Karpas-422 (cell line): ENCODE measurements around the gene GRK5. TPM values are rescaled to one million over a fixed set of nuclear protein-coding genes. Genes with fewer than 3 reads are reported as not detected.

Source experiments
- DNase-seq: peaks from one replicate; pipeline ENCODE4 v3.0.0-alpha.2; 2015
- H2AFZ ChIP-seq: fragments of 200-600 bp; sonication (generic); 2 replicates; pipeline ENCODE4 v1.6.1; 2014; ENCODE audit warnings: antibody characterized with exemption, low read length, mixed read lengths
- H3K27ac ChIP-seq: fragments of 200-600 bp; sonication (generic); 2 replicates; pipeline ENCODE4 v1.5.1; 2014; ENCODE audit warnings: mild to moderate bottlenecking, low read length, moderate library complexity
- H3K27me3 ChIP-seq: fragments of 200-600 bp; sonication (generic); 2 replicates; pipeline ENCODE4 v1.6.1; 2014; ENCODE audit warnings: low read length, mixed read lengths
- H3K36me3 ChIP-seq: fragments of 200-600 bp; sonication (generic); 2 replicates; pipeline ENCODE4 v1.6.1; 2014; ENCODE audit warnings: low read length, mixed read lengths; ENCODE audit not compliant: insufficient read depth
- H3K4me1 ChIP-seq: fragments of 200-600 bp; sonication (generic); 2 replicates; pipeline ENCODE4 v1.6.1; 2014; ENCODE audit warnings: mild to moderate bottlenecking, low read length, mixed read lengths
- H3K4me2 ChIP-seq: fragments of 200-600 bp; sonication (generic); 2 replicates; pipeline ENCODE4 v1.6.1; 2014; ENCODE audit warnings: low read length, low read depth, mild to moderate bottlenecking; ENCODE audit not compliant: poor library complexity, severe bottlenecking
- H3K4me3 ChIP-seq: fragments of 200-600 bp; sonication (generic); 2 replicates; pipeline ENCODE4 v1.5.1; 2014; ENCODE audit warnings: mild to moderate bottlenecking, antibody characterized with exemption, low read length, mixed read lengths
- H3K79me2 ChIP-seq: fragments of 200-600 bp; sonication (generic); 2 replicates; pipeline ENCODE4 v1.6.1; 2014; ENCODE audit warnings: mild to moderate bottlenecking, low read length, mixed read lengths
- H3K9ac ChIP-seq: fragments of 200-600 bp; sonication (generic); 2 replicates; pipeline ENCODE4 v1.6.0; 2014; ENCODE audit warnings: low read length
- H3K9me2 ChIP-seq: fragments of 200-600 bp; sonication (generic), shearing (Covaris generic); replicated peaks from 2 replicates; pipeline ENCODE4 v1.6.0; 2014; ENCODE audit warnings: mild to moderate bottlenecking, low read length, moderate library complexity; ENCODE audit not compliant: insufficient read depth
- H3K9me3 ChIP-seq: fragments of 300-700, 200-600 bp; sonication (generic); 2 replicates; pipeline ENCODE4 v1.6.1; 2014; ENCODE audit warnings: low read length, mixed read lengths
- H4K20me1 ChIP-seq: fragments of 200-600 bp; sonication (generic); 2 replicates; pipeline ENCODE4 v1.6.1; 2014; ENCODE audit warnings: mild to moderate bottlenecking, antibody characterized with exemption, low read length, low read depth; ENCODE audit not compliant: insufficient read depth
- total RNA-seq: library from RNA; depleted of rRNA; stranded (reverse); fragments of >200 nt; shearing (Covaris generic); gene quantifications from 2 replicates; pipeline ENCODE4 v1.2.3, GENCODE V29; 2014; ENCODE audit warnings: low replicate concordance

GRK5 gene
- total RNA-seq, 1 experiment from 2014 or later = 4.5 TPM

DNA sequence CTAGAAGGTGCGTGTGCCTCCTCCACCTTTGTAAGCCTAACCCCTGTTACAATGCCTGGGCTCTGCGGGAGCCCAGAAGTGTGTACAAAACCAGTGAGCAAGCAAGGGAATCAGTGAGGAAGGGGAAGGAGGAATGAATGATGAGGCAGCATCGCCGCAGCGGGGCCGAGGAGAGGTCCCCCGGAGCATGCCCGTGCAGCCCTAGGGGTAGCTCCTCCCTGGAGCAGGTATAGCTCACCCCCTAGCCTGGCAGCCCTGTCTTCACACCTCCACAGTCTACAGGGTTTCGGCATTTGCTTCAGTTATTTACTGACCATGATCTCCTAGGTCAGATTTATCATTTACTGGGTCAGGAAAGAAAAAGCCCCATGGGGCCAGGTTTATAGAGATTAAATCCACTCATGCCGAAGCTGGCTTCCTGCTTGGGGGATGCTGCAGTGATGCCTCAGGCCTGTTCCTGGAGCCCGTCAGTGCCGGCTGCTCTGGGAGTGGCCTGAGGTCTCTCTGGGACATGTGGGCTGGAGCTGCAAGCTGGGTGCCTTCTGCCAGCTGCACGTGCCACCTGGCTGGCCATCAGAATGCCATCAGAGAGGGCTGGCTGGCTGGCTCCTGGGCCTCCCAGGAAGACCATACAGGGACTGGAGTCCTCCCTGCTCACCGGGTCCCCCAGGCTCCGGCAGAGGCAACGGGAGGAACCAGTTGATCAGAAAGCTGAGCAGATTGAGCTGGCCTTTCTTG is 138.9 kb downstream of the GRK5 start:
- Histone ChIP-seq H3K9ac (no peak overlapping the region), H3K79me2 (no peaks in the 10 kb centered on the region), H3K36me3 (no peaks in the 10 kb centered on the region), H3K27me3 (no peaks in the 10 kb centered on the region), H3K4me3 (no peak overlapping the region), H3K4me1 (no peaks in the 10 kb centered on the region), H3K9me3 (no peaks in the 10 kb centered on the region), H3K27ac (no peak overlapping the region), H2AFZ (no peak overlapping the region), H3K4me2 (no peak overlapping the region), H4K20me1 (peaks cover 9% of the 10 kb centered on the region; the same call in 1 of the 2 replicates), H3K9me2 (no peaks in the 10 kb centered on the region)
- no peak for DNase-seq

DNA sequence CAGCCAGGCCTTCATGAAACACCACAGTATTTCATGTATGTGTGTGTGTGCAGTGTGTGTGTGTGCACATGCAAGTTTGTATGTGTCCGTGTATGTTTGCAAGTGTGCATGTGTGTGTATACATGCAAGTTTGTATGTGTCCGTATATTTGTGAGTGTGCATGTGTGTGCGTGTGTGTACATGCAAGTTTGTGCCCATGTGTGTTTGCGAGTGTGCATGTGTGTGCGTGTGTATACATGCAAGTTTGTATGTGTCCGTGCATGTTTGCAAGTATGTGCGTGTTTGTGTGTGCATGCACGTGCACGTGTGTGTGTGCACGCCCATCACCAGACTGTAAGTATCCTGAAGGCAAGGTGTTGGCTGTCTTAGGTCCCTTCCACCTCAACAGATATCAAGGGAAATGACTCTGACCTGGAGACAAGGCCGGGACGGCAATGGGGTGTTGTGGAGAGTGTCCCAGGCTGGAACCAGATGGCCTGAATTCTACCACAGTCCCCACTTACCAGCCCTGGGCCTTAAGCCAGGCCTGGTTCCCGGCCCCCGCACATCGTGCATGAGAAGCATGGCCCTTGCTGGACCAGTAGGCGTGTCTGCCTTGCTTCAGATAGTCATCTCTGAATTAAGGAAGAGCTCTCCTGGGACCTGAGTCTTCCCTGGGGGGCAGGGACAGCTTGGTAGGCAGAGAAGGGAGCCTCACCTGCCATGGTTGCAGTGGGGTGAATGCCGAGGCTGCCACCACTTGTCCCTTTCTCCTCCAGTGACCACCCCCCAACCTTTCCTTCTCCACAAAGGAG is 140.0 kb downstream of the GRK5 start:
- Histone ChIP-seq H3K79me2 (no peaks in the 10 kb centered on the region), H3K36me3 (no peaks in the 10 kb centered on the region; the same call in 1 of the 2 replicates), H3K4me1 (no peaks in the 10 kb centered on the region), H3K27me3 (no peaks in the 10 kb centered on the region), H4K20me1 (0 out of 2 replicates have a peak, but pooled peaks cover 7% of the 10 kb centered on the region), H3K9me2 (no peaks in the 10 kb centered on the region), H3K4me3 (no peak overlapping the region), H3K9me3 (no peaks in the 10 kb centered on the region), H3K9ac (no peak overlapping the region), H3K4me2 (no peak overlapping the region), H2AFZ (no peak overlapping the region), H3K27ac (no peak overlapping the region)
- DNase-seq = no peak

DNA sequence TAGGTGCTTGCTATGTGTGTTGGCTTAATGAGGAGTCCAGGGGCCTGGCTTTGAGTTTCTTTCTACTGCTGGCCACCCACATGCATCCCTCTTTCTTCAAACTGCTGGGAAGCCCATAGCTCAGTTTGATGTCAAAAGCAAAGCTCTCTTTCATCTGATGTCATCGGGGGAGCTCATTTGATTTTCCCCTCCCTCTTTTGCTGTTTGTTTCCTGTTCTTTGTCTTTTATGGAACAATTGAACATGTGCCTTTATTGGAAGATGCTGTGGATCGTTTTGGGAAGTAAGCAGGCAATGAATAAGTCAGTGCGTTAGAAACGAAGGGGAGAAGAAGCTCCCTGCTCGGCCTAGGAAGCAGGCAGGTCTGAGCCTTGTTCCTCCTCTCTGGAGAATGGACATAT is 140.7 kb downstream of the GRK5 start:
- Histone ChIP-seq H3K9me3 (no peaks in the 10 kb centered on the region), H3K9ac (no peak overlapping the region), H3K27ac (no peak overlapping the region), H3K4me3 (no peak overlapping the region), H3K36me3 (no peaks in the 10 kb centered on the region; the same call in 1 of the 2 replicates), H3K79me2 (no peaks in the 10 kb centered on the region), H3K9me2 (no peaks in the 10 kb centered on the region), H3K27me3 (no peaks in the 10 kb centered on the region), H4K20me1 (0 out of 2 replicates have a peak, but pooled peaks cover 7% of the 10 kb centered on the region), H3K4me2 (no peak overlapping the region), H3K4me1 (no peaks in the 10 kb centered on the region), H2AFZ (no peak overlapping the region)
- DNase-seq = no peak

DNA sequence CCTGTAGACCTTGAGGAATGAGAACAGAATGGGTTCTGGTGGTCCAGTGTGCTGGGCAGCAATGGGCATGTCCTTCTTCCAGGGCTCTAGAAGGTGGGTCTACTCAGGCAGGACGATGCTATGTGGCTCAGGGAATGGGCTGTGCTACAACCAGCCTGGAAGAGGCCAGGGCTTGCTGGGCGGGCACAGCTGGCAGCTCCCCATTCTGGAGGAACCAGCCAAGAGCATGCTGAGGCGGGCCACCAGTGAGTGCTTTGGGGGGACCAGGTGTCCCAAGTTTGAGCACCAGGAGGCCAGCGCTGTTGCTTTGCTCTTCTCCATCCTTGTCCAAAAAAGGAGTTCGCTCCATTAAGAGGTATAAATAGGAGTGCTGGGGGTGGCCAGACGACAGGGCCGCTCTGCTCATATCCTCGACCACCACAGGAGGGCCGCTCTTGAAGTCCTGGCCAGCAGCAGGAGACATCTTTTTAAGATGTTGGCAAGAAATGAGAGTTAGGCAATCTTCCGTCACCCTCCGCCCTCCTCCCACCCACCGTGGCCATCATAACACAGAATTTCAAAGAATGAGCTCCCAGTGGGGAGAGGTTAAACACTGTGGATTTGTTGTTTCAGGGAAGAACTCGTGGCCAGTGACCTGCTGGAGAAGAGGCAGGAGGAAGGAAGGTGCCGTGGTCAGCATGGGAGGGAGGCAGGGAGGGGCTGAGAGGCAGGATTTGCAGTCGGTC is 141.3 kb downstream of the GRK5 start:
- Histone ChIP-seq H3K27me3 (no peaks in the 10 kb centered on the region), H3K9me2 (no peaks in the 10 kb centered on the region), H3K4me2 (no peak overlapping the region), H3K79me2 (no peaks in the 10 kb centered on the region), H3K4me3 (no peak overlapping the region), H3K36me3 (no peaks in the 10 kb centered on the region; the same call in 1 of the 2 replicates), H3K9ac (no peak overlapping the region), H3K4me1 (no peaks in the 10 kb centered on the region), H2AFZ (no peak overlapping the region), H3K27ac (no peak overlapping the region), H4K20me1 (0 out of 2 replicates have a peak, but pooled peaks cover 7% of the 10 kb centered on the region), H3K9me3 (no peaks in the 10 kb centered on the region)
- no peak for DNase-seq

DNA sequence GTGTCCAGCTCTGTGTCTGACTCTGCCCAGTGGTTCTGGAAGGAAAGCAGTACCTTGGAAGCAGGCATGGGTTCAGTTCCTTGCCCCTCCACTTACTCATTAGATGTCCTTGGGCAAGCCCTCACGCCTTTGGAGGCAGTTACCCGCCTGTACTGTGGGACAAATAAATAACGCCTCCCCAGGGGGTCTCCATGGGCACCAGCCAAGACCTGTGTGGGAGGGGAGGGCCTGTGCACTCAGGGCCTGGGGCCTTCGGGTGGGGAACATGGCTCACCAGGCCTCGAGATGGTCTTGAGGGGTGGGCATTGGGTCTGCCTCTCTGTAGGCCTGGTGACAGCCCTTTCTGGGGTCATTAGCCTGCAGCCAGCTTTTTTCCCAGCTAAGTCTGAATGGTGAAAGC is 142.0 kb downstream of the GRK5 start:
- Histone ChIP-seq H3K79me2 (no peaks in the 10 kb centered on the region), H3K4me1 (no peaks in the 10 kb centered on the region)

DNA sequence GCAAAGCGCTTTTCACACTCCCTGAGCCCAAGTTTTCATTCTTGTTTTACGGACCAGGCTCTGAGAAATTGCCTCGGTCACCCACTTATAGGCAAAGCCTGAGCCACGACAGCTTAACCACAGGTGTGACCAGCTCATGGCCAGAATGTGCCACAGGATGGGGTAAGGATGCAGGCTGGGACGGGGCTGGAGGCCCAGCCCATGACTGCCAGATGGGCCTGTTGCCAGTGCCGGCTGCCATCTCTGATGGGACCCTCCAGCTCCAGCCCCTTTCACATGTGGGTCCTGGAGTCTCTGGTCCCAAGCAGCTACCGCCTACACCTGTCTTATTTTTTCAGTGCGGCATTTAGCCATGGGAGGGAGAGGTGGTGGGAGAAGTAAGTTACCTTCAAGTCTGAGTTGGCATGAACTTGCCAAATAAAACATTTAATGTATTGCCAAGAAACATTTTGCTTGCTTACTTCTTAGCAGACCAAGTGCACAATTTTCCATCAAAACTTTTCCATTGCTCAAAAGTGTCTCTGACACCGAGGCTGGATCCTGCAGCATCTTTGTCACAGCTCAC is 142.6 kb downstream of the GRK5 start:
- no peak overlapping the region for H3K4me2 ChIP-seq
- no peak overlapping the region for H3K27ac ChIP-seq
- no peaks in the 10 kb centered on the region; the same call in 1 of the 2 replicates for H3K36me3 ChIP-seq
- H3K9me3 ChIP-seq = peaks cover 1% of the 10 kb centered on the region
- 0 out of 2 replicates have a peak, but pooled peaks cover 7% of the 10 kb centered on the region for H4K20me1 ChIP-seq
- DNase-seq = no peak
- H3K9me2 ChIP-seq = no peaks in the 10 kb centered on the region
- H3K9ac ChIP-seq = no peak overlapping the region
- H3K27me3 ChIP-seq = no peaks in the 10 kb centered on the region
- H3K4me3 ChIP-seq = no peak overlapping the region
- no peak overlapping the region for H2AFZ ChIP-seq
- H3K79me2 ChIP-seq = no peaks in the 10 kb centered on the region
- no peaks in the 10 kb centered on the region for H3K4me1 ChIP-seq

More for the DNA sequence above, 142.0 kb downstream of the GRK5 start:
- H3K4me2 ChIP-seq = no peak overlapping the region
- DNase-seq = no peak
- 0 out of 2 replicates have a peak, but pooled peaks cover 7% of the 10 kb centered on the region for H4K20me1 ChIP-seq
- H3K9ac ChIP-seq = no peak overlapping the region
- no peak overlapping the region for H3K27ac ChIP-seq
- no peaks in the 10 kb centered on the region; the same call in 1 of the 2 replicates for H3K36me3 ChIP-seq
- no peaks in the 10 kb centered on the region for H3K9me2 ChIP-seq
- no peaks in the 10 kb centered on the region for H3K27me3 ChIP-seq
- no peaks in the 10 kb centered on the region for H3K9me3 ChIP-seq
- H3K4me3 ChIP-seq = no peak overlapping the region
- no peak overlapping the region for H2AFZ ChIP-seq

DNA sequence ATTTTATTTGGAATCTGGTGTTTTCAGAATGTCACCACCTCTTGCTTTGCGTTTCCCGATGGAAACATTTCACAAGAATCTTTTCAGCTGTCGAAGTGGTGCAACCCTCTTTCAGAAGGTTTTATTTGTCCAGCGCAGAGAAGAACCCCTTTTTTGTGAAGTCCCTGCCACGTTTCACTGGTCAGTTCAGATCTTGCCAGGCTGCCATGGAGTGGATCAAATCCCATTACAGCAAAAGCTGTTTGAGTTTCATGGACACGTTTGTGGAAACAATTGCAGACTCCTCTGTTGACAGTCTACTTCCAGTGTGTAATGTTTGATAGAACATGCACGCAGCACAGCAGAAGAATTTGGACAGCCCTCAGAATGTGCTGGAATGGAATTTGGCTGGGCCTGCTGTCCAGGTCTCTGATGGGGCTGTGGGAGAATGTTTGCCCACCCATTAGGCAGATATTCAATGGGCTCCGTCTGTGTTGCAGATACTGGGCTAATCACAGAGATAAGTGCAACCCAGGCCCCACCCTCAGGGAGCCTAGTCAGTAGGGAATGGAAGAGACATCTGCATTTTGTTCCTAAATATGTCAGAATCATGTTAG is 143.2 kb downstream of the GRK5 start:
- H3K27me3 ChIP-seq = no peaks in the 10 kb centered on the region
- H3K36me3 ChIP-seq = no peaks in the 10 kb centered on the region; the same call in 1 of the 2 replicates
- H4K20me1 ChIP-seq = 0 out of 2 replicates have a peak, but pooled peaks cover 5% of the 10 kb centered on the region
- H3K9ac ChIP-seq = no peak overlapping the region
- H3K4me3 ChIP-seq = no peak overlapping the region
- H3K79me2 ChIP-seq = no peaks in the 10 kb centered on the region
- no peak for DNase-seq
- H3K4me2 ChIP-seq = no peak overlapping the region
- no peaks in the 10 kb centered on the region for H3K4me1 ChIP-seq
- H3K9me3 ChIP-seq = peaks cover 5% of the 10 kb centered on the region
- no peaks in the 10 kb centered on the region for H3K9me2 ChIP-seq
- no peak overlapping the region for H3K27ac ChIP-seq
- H2AFZ ChIP-seq = no peak overlapping the region
